Fibroblast of villous mesenchyme (primary cell): Measurements from ENCODE around the gene RPS6KA6. TPM values are rescaled to one million over a fixed set of nuclear protein-coding genes. Genes with fewer than 3 reads are reported as not detected.
A peak's percentile ranks its signal among the peaks of the same experiment; 100 is the strongest.

Experiments used
- DNase-seq: peaks from one replicate; pipeline ENCODE4 v3.0.0-alpha.2; 2010; ENCODE audit warnings: low read depth
- H3K4me3 ChIP-seq: 2 replicates; pipeline ENCODE4 v1.5.1; 2011; ENCODE audit warnings: low read depth, mild to moderate bottlenecking, low read length
- CTCF ChIP-seq: IDR thresholded peaks from 2 replicates; pipeline ENCODE4 v1.5.1; 2012; ENCODE audit warnings: low read depth, mild to moderate bottlenecking, low read length; ENCODE audit not compliant: insufficient read depth
- total RNA-seq: library from RNA; depleted of rRNA; stranded (reverse); fragments of >200 nt; gene quantifications from 2 replicates; pipeline ENCODE4 v1.2.3, GENCODE V29; 2012

Gene RPS6KA6
- total RNA-seq, 1 donor = 16.8 TPM

DNA sequence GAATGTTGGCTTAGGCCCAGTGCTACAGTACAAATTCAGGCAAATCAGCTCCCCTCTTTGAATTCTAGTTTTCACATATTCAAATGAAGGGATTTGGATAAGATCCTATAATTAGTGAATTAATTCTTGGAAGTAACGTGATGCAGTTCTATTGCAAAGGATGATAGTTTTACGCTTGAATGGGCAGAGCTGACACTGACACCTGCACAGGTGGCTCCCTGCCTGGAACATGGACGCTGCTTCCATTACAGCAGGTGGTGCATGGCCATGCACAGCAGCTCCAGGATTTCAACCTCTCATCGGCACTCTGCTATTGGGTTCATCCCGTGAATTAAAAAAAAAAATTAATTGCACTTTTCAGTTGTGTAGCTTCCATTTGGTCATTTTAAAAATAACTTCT lies 28.4 kb upstream of the RPS6KA6 start:
- no peak overlapping the region for H3K4me3 ChIP-seq
- DNase-seq = no peak
- no peak for TF ChIP-seq CTCF

- H3K4me3 ChIP-seq = no peak overlapping the region
- DNase-seq = no peak
- no peak for TF ChIP-seq CTCF
Observed at GRCh38 chrX:84205276-84205675, 17.3 kb upstream of the RPS6KA6 start.

DNA sequence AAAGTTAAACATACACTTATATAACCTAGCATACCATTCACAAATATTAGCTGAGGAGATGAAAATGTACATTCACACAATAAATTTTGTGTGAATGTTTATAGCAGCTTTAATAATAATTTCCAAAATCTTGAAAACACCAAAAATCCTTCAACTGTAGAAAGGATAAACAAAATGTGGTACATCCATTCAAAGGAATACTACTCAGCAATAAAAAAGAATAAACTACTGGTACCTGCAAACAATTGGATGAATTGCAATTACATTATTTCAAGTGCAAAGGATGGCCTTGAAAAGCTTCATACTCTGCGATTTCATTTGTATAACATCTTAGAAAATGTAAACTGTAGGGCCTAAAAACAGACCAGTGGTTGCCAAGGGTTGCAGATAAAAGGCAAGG lies 11.7 kb upstream of the RPS6KA6 start:
- no peak for DNase-seq
- H3K4me3 ChIP-seq = no peak overlapping the region
- no peak for TF ChIP-seq CTCF

DNA sequence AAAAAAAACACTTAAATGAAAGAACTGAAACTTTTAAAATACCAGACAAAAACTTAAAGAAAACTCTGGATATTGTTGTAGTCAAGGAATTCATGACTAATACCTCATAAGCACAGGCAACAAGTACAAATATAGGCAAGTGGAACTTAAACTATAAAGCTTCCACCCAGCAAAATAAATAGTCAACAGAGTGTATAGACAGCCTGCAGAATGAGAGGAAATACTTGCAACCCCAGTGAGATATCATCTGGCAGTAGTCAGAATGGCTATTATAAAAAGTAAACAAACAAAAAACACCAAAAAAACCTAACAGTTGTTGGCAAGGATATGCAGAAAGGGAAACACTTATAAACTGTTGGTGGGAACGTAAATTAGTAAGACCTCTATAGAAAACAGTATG lies 9.6 kb upstream of the RPS6KA6 start:
- TF ChIP-seq CTCF = no peak
- no peak overlapping the region for H3K4me3 ChIP-seq
- DNase-seq = no peak

DNA sequence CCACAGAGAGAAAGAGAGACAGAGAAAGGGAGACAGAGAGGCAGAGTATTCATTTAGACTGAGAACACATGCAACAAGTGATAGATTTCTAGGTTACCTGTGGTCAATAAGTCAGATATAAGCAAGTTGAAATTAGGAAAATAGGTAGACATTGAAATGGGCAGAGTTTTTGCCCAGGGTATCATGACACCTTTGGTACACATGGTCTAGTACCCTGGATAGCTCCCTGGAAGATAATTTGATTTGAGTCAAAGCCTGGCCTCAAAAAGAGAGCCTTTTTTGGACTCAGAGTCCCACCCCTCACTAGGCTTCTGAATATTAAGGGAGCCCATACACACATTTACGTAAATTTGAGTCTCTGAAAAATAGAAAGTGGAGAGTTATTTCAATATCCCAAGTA lies 4.0 kb upstream of the RPS6KA6 start:
- DNase-seq = no peak

GRCh38 chrX:84189125-84189524 lies 1.1 kb upstream of the RPS6KA6 start:
- H3K4me3 ChIP-seq = no peak overlapping the region
- no peak for DNase-seq
- no peak for TF ChIP-seq CTCF

More for the DNA sequence above, 4.0 kb upstream of the RPS6KA6 start:
- no peak for TF ChIP-seq CTCF
- no peak overlapping the region for H3K4me3 ChIP-seq

DNA sequence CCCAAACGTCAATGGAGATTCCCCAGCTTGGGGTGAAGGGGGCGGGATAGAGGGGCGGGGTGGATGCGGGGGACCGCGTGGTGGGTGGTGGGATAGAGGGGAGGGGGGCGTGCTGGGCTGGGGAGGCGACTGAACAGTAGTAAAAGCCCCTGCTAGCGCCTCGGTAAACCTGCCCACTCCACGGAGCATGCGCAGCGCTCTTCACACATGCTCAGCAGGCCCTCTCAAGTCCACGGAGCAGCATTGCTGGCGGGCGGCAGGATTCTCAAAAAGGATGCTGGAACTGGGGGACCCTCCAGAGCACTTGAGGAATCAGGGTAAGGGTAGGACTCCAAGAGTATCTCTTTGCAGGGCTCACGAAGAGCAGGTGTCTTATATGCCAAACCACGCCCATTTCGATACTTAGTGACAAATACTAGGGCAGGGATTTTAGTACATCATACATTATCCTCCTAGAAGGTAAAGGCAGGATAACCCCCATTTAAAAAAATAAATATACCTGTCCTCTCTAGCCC lies 378 bp upstream of the RPS6KA6 start:
- DNase-seq = peak; percentile 18
- peak overlapping the region; percentile 48 for H3K4me3 ChIP-seq
- no peak for TF ChIP-seq CTCF
